PC-9 (cell line): ENCODE results near the gene ASIP. TPM values are rescaled to one million over a fixed set of nuclear protein-coding genes. Genes with fewer than 3 reads are reported as not detected.

ENCODE experiments used
- BruUV-seq: library from RNA; stranded (reverse); fragments of 400-500 nt; replicated peaks from 2 replicates; lab custom pipeline; 2021; lab: Mats Ljungman, UMichigan
- CTCF ChIA-PET: fragments of 300-600 bp; sonication (Branson Sonifier 250); formaldehyde crosslinking; loops from one replicate; lab custom pipeline; 2022; ENCODE audit warnings: antibody characterized with exemption; lab: Charles Lee
- POLR2A ChIA-PET: fragments of 300-600 bp; sonication (Branson Sonifier 250); formaldehyde crosslinking; loops from one replicate; lab custom pipeline; 2022; ENCODE audit warnings: antibody characterized with exemption; ENCODE audit not compliant: unreplicated experiment; lab: Charles Lee
- DNase-seq, 2 experiments: peaks; one replicate each; pipeline versions ENCODE4 v3.0.0 to v3.0.0-alpha.2; 2015 to 2022; ENCODE audit warnings: mixed read lengths in 1 of 2
- H2AFZ ChIP-seq: fragments of 200-600 bp; sonication (generic); 2 replicates; pipeline ENCODE4 v1.8.1; 2017; ENCODE audit warnings: antibody characterized with exemption
- H3F3A ChIP-seq: fragments of 200-600 bp; sonication (generic); 2 replicates; pipeline ENCODE4 v1.8.1; 2017; ENCODE audit warnings: antibody characterized with exemption, mild to moderate bottlenecking, low read depth; ENCODE audit not compliant: insufficient read depth
- H3K27ac ChIP-seq: fragments of 200-600 bp; sonication (generic); 2 replicates; pipeline ENCODE4 v1.6.1; 2016; ENCODE audit warnings: mixed run types
- H3K27me3 ChIP-seq: fragments of 200-600 bp; sonication (generic); 2 replicates; pipeline ENCODE4 v1.6.1; 2016; ENCODE audit warnings: low read depth, mixed run types; ENCODE audit not compliant: insufficient read depth
- H3K36me3 ChIP-seq: fragments of 200-600 bp; sonication (generic); 2 replicates; pipeline ENCODE4 v1.6.1; 2016; ENCODE audit warnings: low read depth, mixed run types
- H3K4me1 ChIP-seq: fragments of 200-600 bp; sonication (generic); replicated peaks from 2 replicates; pipeline ENCODE4 v1.6.1; 2016; ENCODE audit warnings: mixed run types; ENCODE audit not compliant: insufficient read depth
- H3K4me2 ChIP-seq: fragments of 200-600 bp; sonication (generic); 2 replicates; pipeline ENCODE4 v1.6.1; 2017; ENCODE audit warnings: mixed run types
- H3K4me3 ChIP-seq: fragments of 200-600 bp; sonication (generic); 2 replicates; pipeline ENCODE4 v1.6.1; 2016; ENCODE audit warnings: mixed run types
- H3K79me2 ChIP-seq: fragments of 200-600 bp; sonication (generic); 2 replicates; pipeline ENCODE4 v1.6.1; 2017; ENCODE audit warnings: low read depth, mixed run types
- H3K9me2 ChIP-seq: fragments of 200-600 bp; sonication (generic); 2 replicates; pipeline ENCODE4 v1.8.1; 2017; ENCODE audit warnings: mild to moderate bottlenecking; ENCODE audit not compliant: insufficient read depth
- H3K9me3 ChIP-seq: fragments of 200-600 bp; sonication (generic); 2 replicates; pipeline ENCODE4 v1.8.1; 2016; ENCODE audit warnings: low read depth; ENCODE audit not compliant: insufficient read depth
- H4K20me1 ChIP-seq: fragments of 200-600 bp; sonication (generic); 2 replicates; pipeline ENCODE4 v1.8.1; 2017; ENCODE audit not compliant: insufficient read depth
- EZH2 ChIP-seq: fragments of 200-600 bp; sonication (generic); IDR thresholded peaks from 2 replicates; pipeline ENCODE4 v1.8.0; 2017; ENCODE audit warnings: antibody characterized with exemption, low read depth
- intact Hi-C: fragments of 100-400 bp; cut with micrococcal nuclease; formaldehyde crosslinking; loops from one replicate; pipeline ENCODE4 v1.10.0; 2022; ENCODE audit not compliant: unreplicated experiment
- total RNA-seq: library from RNA; stranded (reverse); gene quantifications from 2 replicates; pipeline ENCODE4 v1.2.3, GENCODE V29; 2021
- TF ChIP-seq, protein P1 (sequence below): fragments of 200-600 bp; sonication (generic); conservative IDR thresholded peaks from 2 replicates; pipeline ENCODE4 v1.6.1; 2017; ENCODE audit warnings: mixed run types, antibody characterized with exemption, mild to moderate bottlenecking, moderate library complexity

ASIP gene
- total RNA-seq, 1 experiment from 2014 or later: not detected

DNA sequence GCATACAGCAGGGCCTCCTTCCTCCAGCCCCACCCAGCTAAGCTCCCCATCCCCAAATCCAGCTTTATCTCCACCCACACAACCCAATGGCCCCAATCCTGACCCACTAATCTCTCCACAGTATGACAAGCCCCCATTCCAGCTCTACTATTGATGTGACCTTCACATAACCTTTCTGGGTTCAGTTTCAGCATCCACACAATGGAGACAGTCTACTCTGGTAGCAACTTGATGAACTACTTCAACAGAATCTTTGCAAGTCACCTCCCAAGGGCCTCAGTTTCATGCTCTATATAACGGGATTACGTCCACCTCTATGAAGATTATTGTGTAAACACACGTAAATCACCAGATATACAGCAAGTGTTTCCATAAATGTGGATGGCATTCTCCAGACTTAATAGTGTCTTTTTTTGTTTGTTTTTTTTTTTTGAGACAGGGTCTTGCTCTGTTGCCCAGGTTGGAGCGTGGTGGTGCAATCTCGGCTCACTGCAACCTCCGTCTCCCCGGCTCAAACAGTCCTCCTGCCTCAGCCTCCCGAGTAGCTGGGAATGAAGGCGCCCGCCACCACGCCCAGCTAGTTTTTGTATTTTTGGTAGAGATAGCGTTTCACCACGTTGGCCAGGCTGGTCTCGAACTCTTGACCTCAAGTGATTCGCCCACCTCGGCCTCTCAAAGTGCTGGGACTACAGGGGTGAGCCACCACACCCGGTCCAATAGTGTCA, 60.5 kb downstream of the ASIP start:
- Histone ChIP-seq H3K9me3 (no peaks in the 10 kb centered on the region), H3K79me2 (peaks cover 54% of the 10 kb centered on the region), H3K4me2 (peak overlapping the region; percentile 93), H3K27me3 (no peaks in the 10 kb centered on the region), H3K4me3 (peak overlapping the region; percentile 99), H3K36me3 (no peaks in the 10 kb centered on the region), H2AFZ (0 out of 2 replicates have a peak overlapping the region, but pooled peaks have one; percentile 75), H3K9me2 (no peaks in the 10 kb centered on the region), H3F3A (peaks cover 16% of the 10 kb centered on the region), H4K20me1 (peaks cover 34% of the 10 kb centered on the region), H3K27ac (peak overlapping the region; percentile 81), H3K4me1 (peaks cover 20% of the 10 kb centered on the region)
- ChIA-PET CTCF (interaction anchor here (0.6 to 1.2 kb wide), 2 partner anchors 99 to 221 kb away, joined by 5 to 14 read pairs; no protein-coding TSS in a partner anchor), POLR2A (interaction anchor here (0.8 kb wide), 1 partner anchor 189 kb away, joined by 4 read pairs; no protein-coding TSS in a partner anchor)
- TF ChIP-seq, protein P1, sequence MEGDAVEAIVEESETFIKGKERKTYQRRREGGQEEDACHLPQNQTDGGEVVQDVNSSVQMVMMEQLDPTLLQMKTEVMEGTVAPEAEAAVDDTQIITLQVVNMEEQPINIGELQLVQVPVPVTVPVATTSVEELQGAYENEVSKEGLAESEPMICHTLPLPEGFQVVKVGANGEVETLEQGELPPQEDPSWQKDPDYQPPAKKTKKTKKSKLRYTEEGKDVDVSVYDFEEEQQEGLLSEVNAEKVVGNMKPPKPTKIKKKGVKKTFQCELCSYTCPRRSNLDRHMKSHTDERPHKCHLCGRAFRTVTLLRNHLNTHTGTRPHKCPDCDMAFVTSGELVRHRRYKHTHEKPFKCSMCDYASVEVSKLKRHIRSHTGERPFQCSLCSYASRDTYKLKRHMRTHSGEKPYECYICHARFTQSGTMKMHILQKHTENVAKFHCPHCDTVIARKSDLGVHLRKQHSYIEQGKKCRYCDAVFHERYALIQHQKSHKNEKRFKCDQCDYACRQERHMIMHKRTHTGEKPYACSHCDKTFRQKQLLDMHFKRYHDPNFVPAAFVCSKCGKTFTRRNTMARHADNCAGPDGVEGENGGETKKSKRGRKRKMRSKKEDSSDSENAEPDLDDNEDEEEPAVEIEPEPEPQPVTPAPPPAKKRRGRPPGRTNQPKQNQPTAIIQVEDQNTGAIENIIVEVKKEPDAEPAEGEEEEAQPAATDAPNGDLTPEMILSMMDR: no peak
- no peak for TF ChIP-seq EZH2
- intact Hi-C loops: loop anchor here (2.0 to 10.0 kb wide), 4 partner anchors 225 to 463 kb away; partner anchors contain the start of genes PIGU and TP53INP2
- DNase-seq: no peak
- BruUV-seq: TSS peak; percentile 68

DNA sequence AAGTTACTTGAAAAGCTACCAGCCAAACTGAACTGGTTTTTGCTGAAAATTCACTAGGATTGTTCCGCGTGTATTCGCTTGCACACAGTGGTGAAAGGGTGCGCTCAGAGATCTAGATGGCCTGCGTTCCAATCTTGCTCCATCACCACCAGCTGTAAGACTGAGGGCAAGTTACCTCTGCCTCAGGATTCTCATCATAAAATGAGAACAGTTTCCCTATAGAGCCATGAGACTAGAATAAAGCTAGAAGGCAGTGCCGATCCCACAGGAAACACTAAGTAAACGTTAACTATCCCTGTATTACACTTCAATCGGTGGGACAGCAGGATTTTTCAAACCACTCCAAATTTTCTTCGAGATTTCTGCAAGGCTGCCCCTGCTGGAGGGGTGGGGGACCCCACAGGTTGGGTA, 61.1 kb downstream of the ASIP start:
- peak overlapping the region; percentile 75 for H2AFZ ChIP-seq
- H3K9me2 ChIP-seq: no peaks in the 10 kb centered on the region
- H3K4me2 ChIP-seq: peak overlapping the region; percentile 93
- H3K4me3 ChIP-seq: peak overlapping the region; percentile 99
- peak overlapping the region; percentile 81 for H3K27ac ChIP-seq
- BruUV-seq: no TSS peak
- H3K79me2 ChIP-seq: peaks cover 49% of the 10 kb centered on the region
- intact Hi-C loops: loop anchor here (2.0 to 10.0 kb wide), 4 partner anchors 224 to 462 kb away; partner anchors contain the start of genes PIGU and TP53INP2
- peak in 1 of 2 experiments; percentile 47 for DNase-seq
- ChIA-PET CTCF (interaction anchor here (0.6 to 1.2 kb wide), 3 partner anchors 99 to 570 kb away, joined by 3 to 14 read pairs (median 5); no protein-coding TSS in a partner anchor), POLR2A (no interaction called here)
- H3K36me3 ChIP-seq: no peaks in the 10 kb centered on the region
- no peak for TF ChIP-seq EZH2
- TF ChIP-seq, protein P1: peak; percentile 35; the same call in 1 of the 2 replicates
- H3K4me1 ChIP-seq: peaks cover 20% of the 10 kb centered on the region
- H3K27me3 ChIP-seq: no peaks in the 10 kb centered on the region
- peaks cover 16% of the 10 kb centered on the region for H3F3A ChIP-seq
- H4K20me1 ChIP-seq: peaks cover 31% of the 10 kb centered on the region
- H3K9me3 ChIP-seq: no peaks in the 10 kb centered on the region

DNA sequence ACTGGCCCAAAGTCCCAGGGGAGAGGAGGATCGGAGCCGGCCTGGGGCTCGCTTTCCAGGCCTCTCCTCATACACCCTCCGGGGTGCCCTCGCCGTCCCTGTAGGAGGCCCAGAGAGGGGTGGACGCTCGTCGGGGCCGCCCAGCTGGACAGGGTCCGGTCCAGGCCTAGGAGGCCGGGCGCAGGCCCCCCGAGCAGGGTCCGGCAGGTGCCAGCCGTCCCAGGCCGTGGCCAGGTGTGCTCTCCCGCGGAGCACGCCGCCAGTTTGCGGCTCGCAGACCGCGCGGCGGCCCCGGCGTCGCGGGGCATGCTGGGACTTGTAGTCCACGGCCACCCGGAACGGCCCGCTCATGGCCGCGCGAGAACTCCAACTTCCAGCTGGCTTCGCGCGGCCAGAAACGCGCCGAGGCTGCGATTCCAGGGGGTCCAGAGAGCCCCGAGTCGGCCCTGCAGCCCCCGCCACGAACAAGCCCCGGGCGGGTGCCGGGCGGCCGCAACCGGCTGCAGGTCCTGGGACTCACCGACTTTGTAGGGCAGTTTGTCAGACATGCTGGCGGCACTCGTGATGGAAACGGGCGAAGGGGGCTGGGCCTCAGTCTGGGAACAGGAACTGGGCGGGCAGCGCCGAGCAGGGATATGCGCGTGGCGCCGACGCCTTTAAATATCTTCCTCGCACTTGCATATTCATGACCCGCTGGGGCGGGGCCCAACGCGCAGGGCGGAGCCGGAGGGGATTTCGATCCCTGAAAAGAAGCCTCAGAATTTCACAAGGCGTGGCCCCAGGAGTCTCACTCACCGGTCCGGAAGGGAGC, 61.7 kb downstream of the ASIP start, which contains the start of gene AHCY:
Gene AHCY, minus strand, starts transcription at position 633 of the 811 bp plus-strand sequence. Its CDS starts 85 bp downstream, at position 548.
- peak within 1 kb of the TSS; percentile 75 for H2AFZ ChIP-seq
- POLR2A ChIA-PET: interaction anchor here (0.6 kb wide), 2 partner anchors 31 to 260 kb away, joined by 3 read pairs; no protein-coding TSS in a partner anchor
- intact Hi-C loops: loop anchor here (2.0 to 10.0 kb wide), 4 partner anchors 224 to 462 kb away; partner anchors contain the start of genes PIGU and TP53INP2

More for the DNA sequence above, 61.7 kb downstream of the ASIP start, which contains the start of gene AHCY:
- Histone ChIP-seq H3K4me3 (peak within 1 kb of the TSS; percentile 99), H3K36me3 (no peaks in the 10 kb centered on the region), H3F3A (peaks cover 16% of the 10 kb centered on the region), H3K4me1 (peaks cover 20% of the 10 kb centered on the region), H3K9me2 (no peaks in the 10 kb centered on the region), H3K27ac (peak within 1 kb of the TSS; percentile 81), H3K4me2 (peak within 1 kb of the TSS; percentile 93), H3K27me3 (no peaks in the 10 kb centered on the region), H4K20me1 (peaks cover 25% of the 10 kb centered on the region), H3K9me3 (no peaks in the 10 kb centered on the region), H3K79me2 (peaks cover 43% of the 10 kb centered on the region)
- peak; percentile 94 to 99 for DNase-seq
- TF ChIP-seq, protein P1: peak; percentile 13; the same call in 1 of the 2 replicates
- TF ChIP-seq EZH2: no peak
- CTCF ChIA-PET: interaction anchor here (0.6 to 1.2 kb wide), 3 partner anchors 98 to 571 kb away, joined by 3 to 14 read pairs (median 5); no protein-coding TSS in a partner anchor
- no TSS peak for BruUV-seq
